ENCODE data around the gene SLC10A3. TPM values are rescaled to one million over a fixed set of nuclear protein-coding genes. Genes with fewer than 3 reads are reported as not detected.

The SLC10A3 gene
- total and polyA plus RNA-seq, 2 experiments from 2014 or later: 29.9 to 31.1 TPM

DNA sequence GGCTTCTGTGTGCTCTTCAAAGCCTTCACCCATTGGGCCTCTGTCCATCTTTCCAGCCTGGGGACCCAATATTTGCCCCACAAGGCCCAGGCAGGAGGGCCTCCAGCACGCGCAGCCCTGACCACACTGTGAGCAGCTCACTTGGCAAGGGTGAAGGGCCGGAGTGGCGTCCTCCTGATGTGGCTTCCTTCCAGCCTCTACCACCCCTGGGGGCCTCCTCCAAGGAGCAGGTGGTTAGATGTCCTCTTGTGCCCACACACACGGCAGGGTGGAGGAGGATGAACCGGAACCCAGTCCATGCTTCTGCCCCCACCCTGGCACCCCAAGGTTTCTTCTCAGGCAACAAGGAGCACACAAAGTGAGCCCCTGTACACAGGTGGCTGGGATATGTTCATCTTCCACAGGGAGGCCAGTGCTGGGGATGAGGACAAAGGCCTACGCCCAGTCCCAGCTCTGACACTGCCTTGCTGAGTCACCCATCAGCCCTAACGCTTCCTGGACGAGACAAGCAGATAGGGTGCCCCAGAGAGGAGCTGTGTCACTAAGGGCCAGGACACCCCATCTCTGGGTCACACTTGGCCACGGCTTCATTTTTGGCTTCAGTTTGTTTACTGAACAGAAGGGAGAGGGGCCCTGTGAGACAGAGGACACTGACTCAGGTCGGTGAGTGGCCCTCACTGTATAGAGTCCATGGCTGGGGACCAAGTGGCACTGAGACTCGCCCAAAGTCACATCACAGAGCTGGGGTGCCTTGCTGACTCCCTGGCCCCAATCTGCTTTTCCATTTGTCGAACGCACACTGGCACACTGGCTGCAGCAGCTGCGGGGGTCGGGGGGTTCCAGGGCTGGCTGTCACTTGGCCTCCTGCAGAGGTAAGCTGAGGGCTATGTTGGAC lies 5.9 kb downstream of the SLC10A3 start:
- DNase-seq (ENCODE audit: low read depth in 1 of 2, low spot score in 1 of 2): no peak
- peaks cover under 1% of the 10 kb centered on the region for H3K4me1 ChIP-seq (ENCODE audit: low read depth)
- H3K27me3 ChIP-seq: no peaks in the 10 kb centered on the region
- TF ChIP-seq, protein P1, sequence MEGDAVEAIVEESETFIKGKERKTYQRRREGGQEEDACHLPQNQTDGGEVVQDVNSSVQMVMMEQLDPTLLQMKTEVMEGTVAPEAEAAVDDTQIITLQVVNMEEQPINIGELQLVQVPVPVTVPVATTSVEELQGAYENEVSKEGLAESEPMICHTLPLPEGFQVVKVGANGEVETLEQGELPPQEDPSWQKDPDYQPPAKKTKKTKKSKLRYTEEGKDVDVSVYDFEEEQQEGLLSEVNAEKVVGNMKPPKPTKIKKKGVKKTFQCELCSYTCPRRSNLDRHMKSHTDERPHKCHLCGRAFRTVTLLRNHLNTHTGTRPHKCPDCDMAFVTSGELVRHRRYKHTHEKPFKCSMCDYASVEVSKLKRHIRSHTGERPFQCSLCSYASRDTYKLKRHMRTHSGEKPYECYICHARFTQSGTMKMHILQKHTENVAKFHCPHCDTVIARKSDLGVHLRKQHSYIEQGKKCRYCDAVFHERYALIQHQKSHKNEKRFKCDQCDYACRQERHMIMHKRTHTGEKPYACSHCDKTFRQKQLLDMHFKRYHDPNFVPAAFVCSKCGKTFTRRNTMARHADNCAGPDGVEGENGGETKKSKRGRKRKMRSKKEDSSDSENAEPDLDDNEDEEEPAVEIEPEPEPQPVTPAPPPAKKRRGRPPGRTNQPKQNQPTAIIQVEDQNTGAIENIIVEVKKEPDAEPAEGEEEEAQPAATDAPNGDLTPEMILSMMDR (IDR thresholded peaks at IDR 0.05; ENCODE audit: low read depth, low read length): no peak
- no peaks in the 10 kb centered on the region for H3K9me3 ChIP-seq (ENCODE audit: low read depth)
- no peaks in the 10 kb centered on the region for H3K36me3 ChIP-seq
- no peak overlapping the region for H3K4me3 ChIP-seq
- H3K27ac ChIP-seq: no peak overlapping the region

DNA sequence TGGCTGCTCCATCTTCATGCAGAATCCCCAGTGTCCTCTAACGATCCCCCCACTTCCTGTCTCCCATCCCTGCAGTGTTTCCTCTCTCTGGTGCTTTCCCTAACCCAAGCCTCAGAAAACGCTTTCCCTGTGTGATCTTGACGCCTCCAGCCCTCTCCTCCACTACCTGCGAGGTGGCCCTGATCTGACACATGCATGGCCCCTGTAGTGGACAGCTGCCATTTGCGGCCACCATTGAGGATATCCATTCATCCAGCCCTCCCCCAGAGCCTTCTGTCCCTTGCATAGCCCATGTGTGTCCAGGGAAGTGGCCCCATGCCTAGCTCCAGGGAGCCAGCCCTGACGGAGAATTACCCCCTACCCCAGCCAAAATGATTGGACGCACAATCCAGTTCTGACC lies 7.1 kb downstream of the SLC10A3 start:
- H3K27me3 ChIP-seq: no peaks in the 10 kb centered on the region
- no peaks in the 10 kb centered on the region for H3K9me3 ChIP-seq (ENCODE audit: low read depth)
- no peak for DNase-seq (ENCODE audit: low read depth in 1 of 2, low spot score in 1 of 2)
- H3K4me1 ChIP-seq (ENCODE audit: low read depth): no peaks in the 10 kb centered on the region
- no peaks in the 10 kb centered on the region for H3K36me3 ChIP-seq
- H3K4me3 ChIP-seq: no peak overlapping the region
- no peak overlapping the region for H3K27ac ChIP-seq
- TF ChIP-seq, protein P1 (IDR thresholded peaks at IDR 0.05; ENCODE audit: low read depth, low read length): no peak

DNA sequence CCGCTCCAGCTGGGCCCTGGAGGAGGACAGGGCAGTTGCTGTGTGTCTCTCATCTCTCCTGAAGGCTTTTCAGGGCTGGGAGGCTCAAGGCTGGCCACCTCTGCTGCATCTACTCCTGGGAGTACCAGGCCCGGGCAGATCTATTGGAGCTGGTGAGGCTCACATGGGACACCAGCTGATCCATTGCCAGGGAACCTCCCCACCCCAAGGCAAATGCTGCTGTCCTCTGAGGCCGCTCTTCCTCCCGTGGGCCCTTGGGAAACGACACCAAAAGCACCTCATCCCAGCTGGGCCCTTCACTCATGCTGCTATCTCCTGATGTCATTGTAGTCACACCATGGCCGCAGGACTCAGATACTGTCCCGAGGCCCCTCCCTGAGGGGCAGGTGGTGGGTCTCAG lies 7.6 kb downstream of the SLC10A3 start:
- Histone ChIP-seq H3K27me3 (no peaks in the 10 kb centered on the region), H3K4me1 (ENCODE audit: low read depth) (no peaks in the 10 kb centered on the region), H3K4me3 (no peak overlapping the region), H3K9me3 (ENCODE audit: low read depth) (no peaks in the 10 kb centered on the region), H3K27ac (no peak overlapping the region), H3K36me3 (no peaks in the 10 kb centered on the region)
- DNase-seq (ENCODE audit: low read depth in 1 of 2, low spot score in 1 of 2): no peak
- TF ChIP-seq, protein P1 (IDR thresholded peaks at IDR 0.05; ENCODE audit: low read depth, low read length): no peak

- TF ChIP-seq, protein P1 (IDR thresholded peaks at IDR 0.05; ENCODE audit: low read depth, low read length): no peak
- H3K27me3 ChIP-seq: no peaks in the 10 kb centered on the region
- H3K36me3 ChIP-seq: no peaks in the 10 kb centered on the region
- H3K27ac ChIP-seq: no peak overlapping the region
- no peaks in the 10 kb centered on the region for H3K9me3 ChIP-seq (ENCODE audit: low read depth)
- H3K4me3 ChIP-seq: no peak overlapping the region
- no peak for DNase-seq (ENCODE audit: low read depth in 1 of 2, low spot score in 1 of 2)
- H3K4me1 ChIP-seq (ENCODE audit: low read depth): no peaks in the 10 kb centered on the region
These were observed 8.4 kb downstream of the SLC10A3 start for GRCh38 chrX:154481911-154482601.

DNA sequence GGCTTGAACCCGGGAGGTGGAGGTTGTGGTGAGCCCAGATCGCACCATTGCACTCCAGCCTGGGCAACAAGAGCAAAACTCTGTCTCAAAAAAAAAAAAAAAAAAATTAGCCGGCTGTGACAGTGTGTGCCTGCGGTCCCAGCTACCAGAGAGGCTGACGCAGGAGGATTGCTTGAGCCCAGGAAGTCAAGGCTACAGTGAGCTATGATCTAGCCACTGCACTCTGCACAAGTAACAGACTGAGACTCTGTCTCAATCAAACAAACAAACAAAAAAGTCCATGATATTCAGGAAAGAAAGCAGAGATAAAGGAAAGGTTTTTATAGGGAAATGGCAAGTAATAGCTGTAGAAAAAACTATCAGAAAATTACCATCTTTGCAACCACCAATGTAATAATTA lies 9.2 kb downstream of the SLC10A3 start:
- Histone ChIP-seq H3K27ac (no peak overlapping the region), H3K9me3 (ENCODE audit: low read depth) (no peaks in the 10 kb centered on the region), H3K36me3 (no peaks in the 10 kb centered on the region), H3K4me3 (no peak overlapping the region), H3K27me3 (no peaks in the 10 kb centered on the region), H3K4me1 (ENCODE audit: low read depth) (no peaks in the 10 kb centered on the region)
- no peak for DNase-seq (ENCODE audit: low read depth in 1 of 2, low spot score in 1 of 2)
- TF ChIP-seq, protein P1 (IDR thresholded peaks at IDR 0.05; ENCODE audit: low read depth, low read length): no peak

All from cardiac muscle cell (in vitro differentiated cells and primary cell).